GM19397 (cell line): Measurements from ENCODE around the gene RNF141.

Experiments
- ATAC-seq: cut with Tn5 transposase; IDR thresholded peaks from one replicate; pipeline ENCODE4 v1.9.1; 2021; ENCODE audit warnings: mild to moderate bottlenecking, moderate library complexity; ENCODE audit not compliant: unreplicated experiment

RNF141 gene

GRCh38 chr11:10526974-10527918 is 13.7 kb downstream of the RNF141 start:
- ATAC-seq: no peak

GRCh38 chr11:10524471-10524870 is 16.5 kb downstream of the RNF141 start:
- no peak for ATAC-seq

GRCh38 chr11:10522921-10523320 is 18.1 kb downstream of the RNF141 start:
- no peak for ATAC-seq

GRCh38 chr11:10522276-10522675 is 18.7 kb downstream of the RNF141 start:
- ATAC-seq: no peak

GRCh38 chr11:10520562-10520961 is 20.4 kb downstream of the RNF141 start:
- no peak for ATAC-seq

- no peak for ATAC-seq
Observed at GRCh38 chr11:10519630-10520029, 21.4 kb downstream of the RNF141 start.

GRCh38 chr11:10518891-10519290 is 22.1 kb downstream of the RNF141 start:
- no peak for ATAC-seq

GRCh38 chr11:10518123-10518522 is 22.9 kb downstream of the RNF141 start:
- no peak for ATAC-seq

- no peak for ATAC-seq
Observed at GRCh38 chr11:10515418-10515817, 25.6 kb downstream of the RNF141 start.

- no peak for ATAC-seq
Observed at GRCh38 chr11:10514709-10515108, 26.3 kb downstream of the RNF141 start.

GRCh38 chr11:10514202-10514601 is 26.8 kb downstream of the RNF141 start:
- ATAC-seq: no peak

GRCh38 chr11:10511181-10511621 is 29.8 kb downstream of the RNF141 start:
- no peak for ATAC-seq

- ATAC-seq: no peak
Observed at GRCh38 chr11:10506008-10506370, 35.0 kb downstream of the RNF141 start.

GRCh38 chr11:10505278-10506007 is 35.5 kb downstream of the RNF141 start:
- no peak for ATAC-seq

- ATAC-seq: no peak
Observed at GRCh38 chr11:10504490-10504889, 36.5 kb downstream of the RNF141 start.

GRCh38 chr11:10503777-10504480 is 37.1 kb downstream of the RNF141 start:
- no peak for ATAC-seq

- ATAC-seq: no peak
Observed at GRCh38 chr11:10503221-10503620, 37.8 kb downstream of the RNF141 start.

- ATAC-seq: no peak
Observed at GRCh38 chr11:10502770-10503169, 38.2 kb downstream of the RNF141 start.

- no peak for ATAC-seq
Observed at GRCh38 chr11:10502065-10502680, 38.8 kb downstream of the RNF141 start.

GRCh38 chr11:10500757-10501684 is 40.0 kb downstream of the RNF141 start:
- ATAC-seq: no peak
